Endometrium (tissue), 2 donors: Measurements from ENCODE around the gene BACE2.

Experiments used
- FAIRE-seq: peaks from 2 replicates; lab custom pipeline; 2012; peaks lifted over from hg19 to GRCh38; lab: Jason Lieb, UNC
- donor health status: control.
- donor health status: control.

The BACE2 gene

DNA sequence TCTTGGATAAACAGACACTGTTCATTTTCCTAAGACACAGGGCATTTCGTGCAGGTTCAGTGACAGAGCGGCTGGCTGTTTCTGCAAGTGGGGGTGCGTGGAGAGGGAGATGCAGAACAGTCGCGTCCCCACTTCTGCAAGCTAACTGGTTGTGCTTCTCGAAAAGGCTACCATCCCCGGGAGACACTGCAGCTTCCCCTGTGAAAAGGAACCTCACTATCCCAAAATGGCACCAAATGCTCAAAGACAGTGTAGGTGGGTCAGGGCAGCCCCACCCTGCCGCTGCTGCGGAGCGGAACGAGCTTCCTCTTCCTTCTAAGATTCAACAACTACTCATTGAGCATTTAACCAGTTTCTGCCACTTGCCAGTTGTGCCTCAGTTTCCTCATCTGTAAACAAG lies 19.2 kb upstream of the BACE2 start:
- no peak for FAIRE-seq

DNA sequence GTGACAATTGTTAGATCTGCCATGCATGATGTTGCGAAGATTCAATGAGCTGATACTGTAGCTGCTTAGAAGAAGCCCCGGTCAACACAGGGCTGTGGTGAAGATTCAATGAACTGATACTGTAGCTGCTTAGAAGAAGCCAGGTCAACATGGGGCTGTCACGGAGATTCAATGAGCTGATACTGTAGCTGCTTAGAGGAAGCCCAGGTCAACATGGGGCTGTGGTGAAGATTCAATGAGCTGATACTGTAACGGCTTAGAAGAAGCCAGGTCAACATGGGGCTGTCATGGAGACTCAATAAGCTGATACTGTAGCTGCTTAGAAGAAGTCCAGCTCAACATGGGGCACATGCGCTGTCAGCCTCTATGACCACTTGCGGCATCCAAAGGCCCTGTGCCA lies 18.8 kb upstream of the BACE2 start:
- FAIRE-seq: no peak

DNA sequence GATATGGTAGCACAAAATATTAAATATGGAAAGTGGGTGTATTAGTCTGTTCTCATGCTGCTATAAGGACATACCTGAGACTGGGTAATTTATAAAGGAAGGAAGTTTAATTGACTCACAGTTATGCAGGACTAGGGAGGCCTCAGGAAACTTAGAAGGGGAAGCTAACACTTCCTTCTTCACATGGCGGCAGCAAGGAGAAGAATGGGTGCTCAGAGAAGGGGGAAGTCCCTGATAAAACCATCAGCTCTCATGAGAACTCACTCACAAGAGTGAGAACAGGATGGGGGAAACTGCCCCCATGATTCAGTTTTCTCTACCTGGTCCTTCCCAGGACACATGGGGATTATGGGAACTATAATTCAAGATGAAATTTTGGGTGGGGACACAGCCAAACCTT lies 15.8 kb upstream of the BACE2 start:
- no peak for FAIRE-seq

DNA sequence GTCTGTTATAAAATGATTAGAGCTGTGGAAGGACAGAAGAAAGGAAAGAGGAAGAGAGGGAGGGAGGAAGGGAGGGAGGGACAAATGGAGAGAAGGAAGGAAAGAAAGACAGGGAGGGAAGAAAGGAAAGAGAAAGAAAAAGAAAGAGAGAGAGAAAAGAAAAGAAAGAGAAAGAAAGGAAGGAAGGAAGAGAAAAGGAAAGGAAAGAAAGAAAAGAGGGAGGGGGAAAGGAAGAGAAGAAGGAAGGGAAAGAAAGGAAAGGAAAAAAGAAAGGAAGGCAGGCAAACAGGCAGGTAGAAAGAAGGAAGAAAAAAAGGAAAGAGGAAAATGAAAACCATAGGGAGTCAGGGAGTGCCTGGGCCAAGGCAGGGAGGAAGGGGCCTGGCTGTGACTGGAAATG lies 14.5 kb upstream of the BACE2 start:
- FAIRE-seq: no peak

DNA sequence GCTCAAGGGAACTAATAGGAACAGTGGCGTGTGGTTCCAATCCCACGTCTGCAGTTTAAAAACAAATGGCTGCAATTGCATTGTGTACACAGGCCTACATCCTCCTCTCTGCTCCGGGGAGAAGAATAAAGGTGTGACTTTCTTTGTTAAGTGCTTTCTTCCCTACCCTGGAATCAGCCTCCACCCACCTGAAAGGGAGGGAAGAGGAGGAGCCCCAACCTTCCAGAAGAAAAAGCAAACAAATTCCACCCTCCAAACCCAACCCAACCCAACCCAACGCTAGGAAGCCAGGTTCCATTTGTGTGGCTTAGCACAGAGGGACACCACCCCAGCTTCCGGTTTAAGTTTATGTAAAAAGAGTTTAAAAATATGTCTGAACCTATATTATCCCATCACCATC lies 11.8 kb upstream of the BACE2 start:
- FAIRE-seq: no peak

DNA sequence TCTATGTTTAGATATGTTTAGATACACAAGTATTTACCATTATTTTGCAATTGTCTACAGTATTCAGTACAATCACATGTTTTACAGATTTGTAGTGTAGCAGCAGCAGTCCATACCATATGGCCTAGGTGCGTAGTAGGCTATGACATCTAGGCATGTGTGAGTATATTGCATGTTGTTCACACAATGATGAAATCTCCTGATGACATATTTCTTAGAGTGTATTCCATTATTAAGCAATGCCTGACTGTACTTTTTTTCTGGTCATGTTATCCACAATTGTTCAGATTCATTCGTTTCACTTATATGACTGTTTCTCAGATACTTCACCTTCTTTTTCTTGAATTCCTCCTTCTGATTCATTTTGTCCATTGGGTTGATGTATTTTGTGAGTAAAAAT lies 9.9 kb upstream of the BACE2 start:
- no peak for FAIRE-seq

DNA sequence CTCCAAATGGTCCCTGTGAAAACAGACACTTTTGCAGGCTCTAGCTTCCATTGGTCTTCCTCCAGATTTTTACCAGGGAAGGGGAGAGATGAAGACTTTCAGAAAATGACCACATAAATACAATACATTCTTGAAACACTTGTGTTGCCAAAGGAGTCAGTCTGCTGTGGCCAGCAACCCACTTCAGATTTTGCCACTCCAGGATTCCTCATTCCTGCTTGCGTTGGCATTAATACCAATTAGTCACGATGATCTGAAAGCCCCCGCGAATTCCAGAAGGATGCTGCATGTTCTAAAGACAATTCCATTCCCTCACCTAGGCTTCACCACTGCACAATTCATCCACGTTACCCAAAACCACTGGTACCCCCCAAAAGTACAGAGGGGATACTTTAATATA lies 7.9 kb upstream of the BACE2 start:
- FAIRE-seq: no peak

DNA sequence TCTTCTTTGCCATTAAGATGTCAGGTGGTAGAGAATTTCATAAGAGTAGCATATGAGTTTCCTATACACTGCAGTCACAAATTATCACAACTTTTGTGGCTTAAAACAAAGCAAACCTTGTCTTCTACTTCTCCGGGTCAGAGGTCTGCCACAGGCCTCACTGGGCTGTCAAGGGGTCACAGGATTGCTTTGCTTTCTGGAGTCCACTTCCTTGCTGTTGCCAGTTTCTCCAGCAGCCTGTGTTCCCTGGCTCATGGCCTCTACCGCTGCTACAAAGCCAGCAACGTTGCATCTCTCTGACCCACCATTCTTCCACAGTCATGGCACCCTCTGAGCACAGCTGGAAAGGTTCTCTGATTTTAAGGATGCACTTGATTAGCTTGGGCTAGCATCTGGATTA lies 6.5 kb upstream of the BACE2 start:
- no peak for FAIRE-seq

DNA sequence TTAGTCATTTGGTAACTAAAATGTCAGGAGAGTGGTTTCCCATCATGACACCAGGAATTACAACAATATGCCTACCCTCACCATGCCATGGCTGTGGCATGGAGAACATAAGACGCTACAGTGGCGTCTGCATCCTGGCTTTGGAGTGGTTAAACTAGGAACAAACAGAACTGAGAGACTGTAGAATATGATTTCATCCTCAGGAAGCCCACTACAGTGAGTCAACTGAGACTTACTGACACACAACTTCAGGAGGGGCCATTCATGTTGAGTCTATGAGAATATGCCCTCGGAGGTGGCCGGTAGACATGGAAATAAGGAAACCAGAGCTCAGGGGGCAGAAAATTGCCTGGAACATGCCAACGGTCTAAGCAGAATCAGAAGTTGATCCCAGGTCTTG lies 5.9 kb upstream of the BACE2 start:
- no peak for FAIRE-seq

DNA sequence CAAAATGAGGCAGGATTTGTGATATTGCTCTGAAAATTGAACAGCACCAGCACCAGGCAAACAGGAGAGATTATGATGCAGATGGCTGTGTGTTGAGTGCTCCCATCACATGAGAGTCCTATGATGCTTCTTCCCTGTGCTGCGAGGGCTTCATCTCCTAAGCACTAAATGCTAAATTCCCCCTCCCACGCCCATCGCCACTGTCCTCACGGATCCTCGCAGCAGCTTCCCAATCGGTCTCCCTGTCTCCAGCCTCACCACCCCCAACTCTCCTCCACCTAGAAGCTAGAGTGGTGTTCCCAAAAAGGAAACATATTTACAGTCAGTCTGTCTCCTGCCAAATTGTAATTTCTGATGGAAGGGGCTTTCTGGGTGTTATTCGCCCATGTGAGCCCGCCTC lies 4.9 kb upstream of the BACE2 start:
- FAIRE-seq: no peak

DNA sequence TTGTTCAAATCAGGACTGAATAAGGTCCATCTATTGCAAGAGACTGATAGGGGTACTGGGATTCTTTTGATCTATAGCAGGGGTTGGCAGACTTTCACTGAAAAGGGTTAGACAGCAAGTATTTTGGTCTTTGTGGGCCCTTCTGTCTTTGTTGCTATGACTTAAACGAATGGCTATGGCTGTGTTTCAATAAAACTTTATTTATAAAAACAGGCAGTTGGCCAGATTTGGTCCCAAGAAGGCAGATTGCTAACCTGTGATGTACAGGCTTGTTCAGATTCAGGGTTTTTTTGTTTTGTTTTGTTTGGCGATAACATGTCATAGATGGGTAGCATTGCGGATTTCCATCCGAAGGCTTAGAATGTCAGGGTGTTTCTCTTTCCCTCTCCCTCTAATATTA lies 3.9 kb upstream of the BACE2 start:
- FAIRE-seq: no peak

DNA sequence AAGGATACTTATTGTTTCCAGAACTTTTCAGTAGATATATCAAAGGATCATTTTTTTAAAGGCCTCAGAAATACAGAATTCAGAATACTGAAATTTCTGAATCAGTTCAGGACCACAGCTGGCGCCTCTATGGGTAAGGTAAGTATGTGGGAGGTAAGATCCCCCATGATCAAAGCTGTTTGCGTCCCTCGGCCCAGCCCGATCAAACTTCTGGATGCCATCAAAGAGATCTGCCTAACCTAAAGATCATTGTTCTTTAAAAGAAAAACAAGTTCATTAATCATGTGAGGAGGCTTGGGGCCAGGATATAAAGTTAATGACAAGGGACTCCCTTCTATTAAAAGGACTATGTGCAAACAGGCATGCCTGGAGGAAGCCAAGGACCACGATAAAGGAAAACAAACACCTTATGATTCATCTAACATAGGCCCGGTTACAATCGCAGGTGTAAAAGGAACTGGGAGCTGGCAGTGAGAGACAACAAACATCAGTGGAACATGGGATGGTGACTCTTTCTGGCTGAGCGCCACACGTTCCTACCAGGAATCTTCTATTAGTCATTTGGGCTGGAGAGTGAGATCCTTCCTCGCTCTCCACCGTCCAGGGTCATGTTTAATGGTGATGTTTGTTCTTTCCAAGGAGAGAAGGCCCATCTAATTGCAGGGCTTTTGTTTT lies 2.8 kb upstream of the BACE2 start:
- FAIRE-seq: no peak

DNA sequence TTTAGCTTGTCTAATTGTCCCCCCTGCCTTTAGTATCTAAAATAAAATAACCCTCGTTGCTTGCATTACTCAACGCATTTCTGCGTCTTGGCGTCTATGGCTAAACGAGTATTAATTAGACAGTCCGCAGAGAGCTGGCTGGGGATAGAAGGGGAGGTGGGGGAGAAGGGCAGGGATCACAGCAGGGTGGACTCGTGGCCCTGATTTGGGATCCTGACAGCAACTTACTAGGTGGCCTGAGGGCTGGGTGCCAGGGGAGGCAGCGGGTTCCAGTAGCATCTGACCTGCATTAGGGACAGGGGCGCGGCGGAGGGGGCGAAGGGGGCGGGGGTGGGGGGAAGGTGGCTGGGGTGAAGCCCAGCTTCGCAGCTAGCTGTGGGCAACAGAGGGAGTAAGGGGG lies 1.1 kb upstream of the BACE2 start:
- no peak for FAIRE-seq

DNA sequence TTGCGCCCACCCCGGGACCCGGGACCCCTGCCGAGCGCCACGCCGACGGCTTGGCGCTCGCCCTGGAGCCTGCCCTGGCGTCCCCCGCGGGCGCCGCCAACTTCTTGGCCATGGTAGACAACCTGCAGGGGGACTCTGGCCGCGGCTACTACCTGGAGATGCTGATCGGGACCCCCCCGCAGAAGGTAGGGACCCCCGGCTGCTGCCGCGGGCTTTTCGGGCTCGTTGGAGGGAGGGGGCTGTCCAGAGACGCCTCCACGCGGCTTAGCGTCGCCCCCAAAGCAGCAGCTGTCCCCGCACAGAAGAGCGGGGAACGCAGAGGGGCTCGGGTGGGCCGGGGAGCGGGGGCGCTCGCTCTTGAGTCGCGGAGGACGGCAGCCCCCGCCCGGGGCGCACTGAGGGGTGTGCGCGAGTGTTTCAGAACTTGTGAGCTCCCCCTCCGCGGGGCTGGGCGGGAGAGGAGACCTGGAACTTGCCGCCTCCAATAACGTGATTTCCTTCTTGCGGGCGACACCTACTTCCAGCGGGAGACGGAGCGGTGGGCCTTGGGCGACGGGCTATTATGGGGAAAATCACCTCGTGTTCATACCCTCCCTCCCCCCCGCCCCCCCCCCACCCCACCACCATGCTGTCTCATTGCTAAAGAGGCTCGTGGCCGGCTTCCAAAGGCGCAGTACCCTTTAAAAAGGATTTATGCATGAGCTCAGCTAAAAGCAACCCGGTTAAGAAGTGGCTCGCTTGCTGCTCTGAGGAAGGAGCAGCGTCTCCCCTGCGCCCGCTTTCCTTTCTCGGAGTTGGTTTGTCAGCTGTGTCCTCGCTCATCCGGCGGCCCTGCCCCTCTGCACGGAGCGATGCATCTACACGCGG lies 664 bp downstream of the BACE2 start:
- FAIRE-seq: no peak

DNA sequence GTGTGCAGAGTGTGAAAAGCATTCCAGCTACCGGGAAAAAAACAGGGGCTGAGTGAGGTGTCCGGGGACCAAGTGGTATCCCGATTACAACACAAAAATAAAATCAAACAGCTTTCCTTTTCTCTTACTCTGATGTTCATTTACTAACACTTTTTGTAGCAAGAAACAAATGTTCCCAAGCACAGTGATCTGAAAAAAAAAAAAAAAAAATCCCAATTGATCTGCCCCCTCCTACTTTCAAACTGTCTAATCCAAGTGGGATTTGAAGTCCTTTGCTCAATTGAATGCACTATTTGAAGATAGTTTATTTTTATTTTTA lies 1.3 kb downstream of the BACE2 start:
- FAIRE-seq: no peak

DNA sequence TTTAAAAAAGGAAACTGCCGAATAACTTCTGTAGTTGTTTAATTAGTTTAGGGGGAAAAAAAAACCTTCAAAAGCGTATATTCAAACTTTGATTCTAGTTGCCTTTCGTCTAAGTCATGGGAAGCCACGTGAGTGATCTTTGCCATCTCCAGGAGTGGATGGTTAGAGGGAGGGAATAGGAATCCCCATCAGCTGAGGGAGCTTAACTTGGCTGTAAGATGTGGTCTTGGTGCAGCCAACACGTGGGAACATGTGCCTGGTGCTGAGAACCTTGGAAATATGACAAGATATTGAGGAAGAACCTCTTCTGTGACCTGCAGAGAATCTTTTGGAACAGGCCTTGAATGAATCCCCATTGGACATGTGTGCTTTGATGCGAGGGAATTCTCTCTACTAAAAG lies 1.7 kb downstream of the BACE2 start:
- no peak for FAIRE-seq

DNA sequence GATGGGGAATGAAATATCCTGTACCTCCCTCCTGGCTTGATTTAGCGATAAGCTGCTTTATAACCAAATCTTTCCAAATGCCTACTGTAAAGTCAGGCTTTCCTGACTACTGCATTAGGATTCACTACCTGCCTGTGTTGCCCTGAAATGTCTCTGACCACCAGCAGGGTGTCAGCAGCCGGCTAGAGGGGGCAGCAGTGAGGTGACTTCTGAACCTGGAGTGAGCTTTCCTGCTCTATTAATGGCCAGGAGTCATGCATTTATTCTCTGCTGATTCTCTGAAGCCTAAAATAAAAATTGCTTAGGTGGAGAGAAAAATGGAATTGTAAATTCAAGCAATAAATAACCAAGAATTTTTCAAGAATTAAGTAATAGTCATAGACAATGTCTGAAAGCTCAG lies 2.5 kb downstream of the BACE2 start:
- FAIRE-seq: no peak

DNA sequence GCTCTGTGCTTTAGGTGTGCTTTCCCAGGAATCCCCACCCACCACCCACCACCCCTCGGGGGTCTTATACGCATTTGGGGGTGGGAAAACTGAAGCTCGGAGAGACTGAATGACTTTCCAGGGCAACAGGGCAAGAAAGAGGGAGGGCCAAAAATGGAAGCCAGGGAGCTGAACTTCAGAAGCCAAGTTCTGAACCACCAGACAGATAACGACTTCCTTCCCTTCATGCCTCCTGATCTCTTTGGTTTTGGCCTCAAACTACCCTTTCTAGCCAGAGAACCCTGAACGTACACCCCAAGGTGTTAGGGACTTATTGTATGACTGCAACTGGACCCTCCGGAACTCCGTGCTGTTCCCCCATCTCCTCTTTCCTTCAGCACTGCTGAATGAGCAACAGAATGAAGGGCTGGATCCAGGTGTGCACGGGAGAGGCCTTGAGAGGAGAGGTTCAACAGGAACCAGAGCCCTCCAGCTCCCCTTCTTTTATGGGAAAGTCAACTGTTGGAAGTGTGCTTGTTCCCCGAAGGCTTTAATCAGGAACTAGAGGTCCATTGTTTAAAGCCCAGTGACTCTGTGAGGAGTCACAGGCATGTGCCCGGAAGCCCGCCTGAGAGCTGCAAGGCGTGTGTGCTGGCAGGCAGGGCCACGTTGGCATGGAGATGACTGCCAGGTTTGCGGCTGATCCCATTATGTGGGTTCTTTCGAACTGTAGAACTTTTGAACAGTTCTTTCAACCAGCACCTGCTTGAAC lies 3.1 kb downstream of the BACE2 start:
- FAIRE-seq: no peak

DNA sequence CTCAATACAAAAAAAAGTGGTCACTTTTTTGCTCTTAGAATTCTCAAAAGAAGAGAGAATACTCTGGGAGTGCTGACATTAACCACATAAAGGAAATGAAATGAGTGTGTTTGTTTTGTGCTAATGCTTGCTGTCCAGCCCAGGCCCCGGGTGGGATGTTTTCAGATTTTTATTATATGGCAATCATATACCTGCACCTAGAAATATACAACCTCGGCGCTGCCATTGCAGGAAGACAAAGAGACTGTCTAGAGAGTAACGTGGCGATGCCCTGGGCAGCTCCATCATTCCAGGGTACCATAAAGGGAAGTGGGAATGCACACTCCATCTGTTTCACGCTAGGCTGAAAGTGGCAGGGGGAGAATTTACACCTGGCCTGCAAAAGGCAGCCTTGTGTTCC lies 7.1 kb downstream of the BACE2 start:
- FAIRE-seq: no peak

DNA sequence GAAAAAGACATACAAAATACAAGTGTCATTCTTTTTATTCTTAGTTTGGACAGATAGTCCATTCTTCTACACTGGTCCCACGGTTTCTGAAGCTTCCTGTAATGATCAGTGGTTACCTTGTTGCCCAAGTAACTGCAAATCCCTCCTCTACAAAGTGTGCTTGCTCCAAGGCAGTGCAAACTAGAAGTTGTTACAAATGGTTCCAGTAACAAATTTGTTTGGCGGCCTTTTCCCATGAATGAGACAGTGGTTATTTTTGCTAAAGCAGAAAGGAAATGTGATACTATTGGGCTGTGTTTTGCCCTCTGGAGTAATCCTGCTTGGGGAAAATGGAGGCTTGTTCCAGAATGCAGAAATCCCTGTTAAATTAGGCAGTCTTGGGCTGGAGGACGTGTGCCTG lies 8.9 kb downstream of the BACE2 start:
- no peak for FAIRE-seq

DNA sequence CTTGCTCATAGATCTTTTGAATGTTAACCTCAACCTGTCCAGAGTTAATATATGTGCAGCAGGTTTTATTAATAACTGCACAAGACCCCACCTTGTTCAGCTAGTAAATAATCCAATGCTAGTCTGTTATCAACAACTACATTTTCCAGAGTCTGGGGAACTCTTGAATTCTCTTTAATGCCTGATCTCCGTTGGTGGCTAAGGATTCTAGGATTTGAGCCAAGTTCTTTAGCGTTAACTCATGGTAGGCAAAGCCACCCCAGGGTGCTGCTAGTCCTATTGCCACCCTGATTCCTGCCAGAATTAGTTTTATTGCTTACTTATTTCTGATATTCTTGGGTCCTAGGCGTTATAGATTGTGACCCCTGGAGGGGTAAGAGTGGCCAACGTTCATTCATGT lies 12.8 kb downstream of the BACE2 start:
- FAIRE-seq: no peak

DNA sequence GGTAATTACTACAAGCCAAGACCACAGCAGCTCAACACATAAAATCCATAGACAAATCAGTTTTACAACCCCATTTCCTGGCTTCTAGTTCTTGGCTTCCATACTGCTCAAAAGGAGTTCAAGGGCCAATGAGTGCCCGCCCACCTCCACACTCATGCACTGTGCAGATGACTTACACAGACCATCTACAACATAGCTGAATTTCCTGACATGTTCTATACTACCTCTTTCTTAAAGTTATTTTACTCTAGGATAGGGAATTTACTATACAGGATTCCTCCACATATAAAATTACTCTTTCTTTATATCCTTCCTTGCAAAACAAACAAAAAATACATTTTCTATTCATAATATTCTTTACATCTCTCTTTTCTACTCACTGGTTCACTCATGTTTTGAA lies 14.6 kb downstream of the BACE2 start:
- FAIRE-seq: no peak

DNA sequence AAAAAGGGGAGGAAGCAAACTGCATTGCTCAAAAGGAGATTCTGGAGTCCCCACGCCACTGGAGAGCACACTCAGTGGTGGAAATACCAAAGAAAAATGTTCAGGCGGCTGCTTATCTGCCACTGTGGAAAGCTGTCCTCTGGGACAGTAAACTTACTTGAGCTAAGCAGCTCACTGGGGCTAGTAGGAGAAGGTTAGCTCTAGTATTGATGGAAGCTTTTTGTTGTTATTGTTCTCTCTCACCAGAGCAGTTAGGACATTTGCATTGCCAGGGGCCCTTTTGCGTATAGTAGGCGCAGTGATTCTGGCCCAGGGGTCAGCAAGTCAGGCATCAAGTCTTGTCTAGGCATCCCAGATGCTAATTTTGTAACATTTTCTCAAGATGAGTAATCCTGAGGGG lies 15.6 kb downstream of the BACE2 start:
- FAIRE-seq: no peak

DNA sequence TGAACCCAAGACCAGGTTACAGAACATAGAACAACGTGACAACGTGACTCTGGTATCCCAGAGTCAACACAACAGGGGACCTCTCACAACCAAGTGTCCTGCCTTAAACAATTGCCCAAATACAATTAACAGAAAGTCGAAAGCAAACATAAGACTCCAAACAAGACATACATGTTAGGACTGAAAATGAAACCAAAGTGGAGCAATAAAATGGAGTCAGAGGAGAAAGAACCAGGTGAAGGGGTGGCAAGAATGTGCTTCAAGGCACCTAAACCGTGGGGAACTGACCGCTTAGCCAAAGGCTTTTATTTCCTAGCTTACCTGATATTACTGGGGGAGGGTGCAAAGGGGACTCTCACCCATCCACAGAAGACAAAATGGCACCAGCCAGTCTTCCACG lies 17.8 kb downstream of the BACE2 start:
- no peak for FAIRE-seq
